ENCODE results near the gene GRIP2. TPM values are rescaled to one million over a fixed set of nuclear protein-coding genes. Genes with fewer than 3 reads are reported as not detected.

The GRIP2 gene
- total and polyA plus RNA-seq, 9 donors, result 1.1 to 19.4 (median 5.4) TPM

DNA sequence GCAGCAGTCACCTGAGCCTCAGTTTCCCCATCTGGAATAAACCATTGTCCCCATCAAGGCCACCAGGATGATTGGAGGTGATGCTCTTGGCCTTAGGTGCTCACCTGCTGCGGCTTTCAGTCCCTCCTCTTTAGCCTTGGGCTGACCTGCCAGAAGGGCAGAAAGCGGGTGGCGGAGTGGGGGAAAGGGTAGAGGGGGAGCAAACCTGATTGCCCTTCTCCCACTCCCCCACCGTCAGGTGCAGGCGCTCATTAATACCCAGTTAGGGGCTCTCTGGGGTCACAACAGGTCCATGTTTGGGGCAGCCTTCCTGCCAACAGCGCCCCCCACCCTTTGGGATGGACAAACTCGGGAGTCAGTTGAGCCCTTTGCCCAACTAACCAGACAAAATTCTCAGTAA lies 50.5 kb downstream of the GRIP2 start:
- no peak overlapping the region for H3K4me3 ChIP-seq
- no peaks in the 10 kb centered on the region for H3K36me3 ChIP-seq
- no peaks in the 10 kb centered on the region for H3K9me3 ChIP-seq
- DNase-seq, result peak in 2 of 5 donors; percentile 26 to 35
- H3K27ac ChIP-seq, result peak overlapping the region in 1 of 2 donors; percentile 16
- 83 to 95% (median 88%) methylated on average over 7 of the region's 7 CpGs for WGBS, 3 donors
- intact Hi-C loops (cut with DNase I), result no loop called here
- TF ChIP-seq, protein P1, sequence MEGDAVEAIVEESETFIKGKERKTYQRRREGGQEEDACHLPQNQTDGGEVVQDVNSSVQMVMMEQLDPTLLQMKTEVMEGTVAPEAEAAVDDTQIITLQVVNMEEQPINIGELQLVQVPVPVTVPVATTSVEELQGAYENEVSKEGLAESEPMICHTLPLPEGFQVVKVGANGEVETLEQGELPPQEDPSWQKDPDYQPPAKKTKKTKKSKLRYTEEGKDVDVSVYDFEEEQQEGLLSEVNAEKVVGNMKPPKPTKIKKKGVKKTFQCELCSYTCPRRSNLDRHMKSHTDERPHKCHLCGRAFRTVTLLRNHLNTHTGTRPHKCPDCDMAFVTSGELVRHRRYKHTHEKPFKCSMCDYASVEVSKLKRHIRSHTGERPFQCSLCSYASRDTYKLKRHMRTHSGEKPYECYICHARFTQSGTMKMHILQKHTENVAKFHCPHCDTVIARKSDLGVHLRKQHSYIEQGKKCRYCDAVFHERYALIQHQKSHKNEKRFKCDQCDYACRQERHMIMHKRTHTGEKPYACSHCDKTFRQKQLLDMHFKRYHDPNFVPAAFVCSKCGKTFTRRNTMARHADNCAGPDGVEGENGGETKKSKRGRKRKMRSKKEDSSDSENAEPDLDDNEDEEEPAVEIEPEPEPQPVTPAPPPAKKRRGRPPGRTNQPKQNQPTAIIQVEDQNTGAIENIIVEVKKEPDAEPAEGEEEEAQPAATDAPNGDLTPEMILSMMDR (IDR thresholded peaks at IDR 0.05), result no peak
- TF ChIP-seq POLR2A (IDR thresholded peaks at IDR 0.05), result no peak
- no peak for TF ChIP-seq EP300 (IDR thresholded peaks at IDR 0.05)
- peaks cover 14% of the 10 kb centered on the region for H3K4me1 ChIP-seq (ENCODE audit: insufficient read depth)
- H3K27me3 ChIP-seq, result no peaks in the 10 kb centered on the region

DNA sequence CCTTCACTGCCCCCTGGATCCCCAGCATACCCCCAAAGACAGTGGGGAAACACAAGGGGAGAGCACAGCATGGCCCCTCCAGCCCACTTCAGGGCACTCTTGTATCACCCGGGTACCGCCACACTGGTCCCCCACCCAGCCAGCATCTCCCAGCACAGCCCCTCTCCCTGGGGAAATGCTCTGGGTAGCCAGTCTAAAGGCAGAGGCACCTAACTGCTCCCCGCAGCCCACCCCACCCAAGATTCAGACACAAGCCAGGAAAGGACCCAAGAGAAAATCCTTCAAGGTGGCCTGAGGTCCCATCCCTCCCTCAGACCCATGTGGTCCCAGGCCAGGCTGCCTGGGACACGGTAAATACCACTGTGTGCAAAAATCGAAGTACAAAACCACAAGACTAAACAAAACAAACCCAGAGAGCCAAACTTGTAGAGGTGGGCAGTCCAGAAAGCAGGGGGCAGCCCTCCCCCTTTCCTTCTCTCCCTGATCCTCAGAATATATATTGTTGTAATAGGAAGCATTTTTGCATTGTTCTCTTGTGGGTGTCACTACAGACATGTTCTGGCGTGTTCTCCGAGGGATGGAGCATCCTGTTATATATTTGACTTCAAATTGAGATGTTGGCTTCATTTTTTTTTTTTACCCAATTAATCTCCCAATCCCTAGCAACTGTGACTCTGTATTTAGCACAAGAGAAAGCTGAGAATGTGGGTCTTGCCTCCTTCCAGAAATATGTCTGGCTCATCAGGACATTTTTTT lies 51.7 kb downstream of the GRIP2 start:
- no peaks in the 10 kb centered on the region for H3K9me3 ChIP-seq
- H3K4me1 ChIP-seq (ENCODE audit: insufficient read depth), result peaks cover 14% of the 10 kb centered on the region
- WGBS, 3 donors, result 25 to 36% (median 28%) methylated on average over 7 of the region's 7 CpGs
- H3K36me3 ChIP-seq, result no peaks in the 10 kb centered on the region
- no peaks in the 10 kb centered on the region for H3K27me3 ChIP-seq
- H3K27ac ChIP-seq, result peak overlapping the region in 1 of 2 donors; percentile 56
- intact Hi-C loops (cut with DNase I), result no loop called here
- DNase-seq, result peak in 2 of 5 donors; percentile 33 to 36
- H3K4me3 ChIP-seq, result no peak overlapping the region
- TF ChIP-seq EP300 (IDR thresholded peaks at IDR 0.05) (no peak), POLR2A (IDR thresholded peaks at IDR 0.05) (no peak)
- TF ChIP-seq, protein P1 (IDR thresholded peaks at IDR 0.05), result no peak

DNA sequence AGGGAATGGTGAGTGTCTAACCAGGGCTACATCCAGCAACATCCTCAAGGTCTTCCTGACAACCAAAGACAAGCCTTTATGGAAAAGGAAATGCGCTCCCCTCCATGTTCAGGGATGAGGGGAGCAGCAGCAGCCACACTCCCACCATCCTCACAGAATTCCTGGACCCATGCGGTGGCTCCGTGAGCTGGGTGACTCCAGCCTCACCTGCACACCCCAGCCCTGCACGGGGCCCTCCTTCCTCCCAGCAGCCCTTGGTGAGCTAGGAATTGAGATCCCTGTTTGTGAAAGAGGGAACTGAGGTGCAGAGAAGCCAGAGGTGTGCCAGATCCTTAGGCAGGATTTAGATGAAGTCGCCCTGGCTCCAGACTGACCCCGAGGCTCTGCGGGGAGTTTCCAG lies 52.3 kb downstream of the GRIP2 start:
- no peak for DNase-seq
- Histone ChIP-seq H3K4me3 (no peak overlapping the region), H3K9me3 (no peaks in the 10 kb centered on the region), H3K4me1 (ENCODE audit: insufficient read depth) (peaks cover 19% of the 10 kb centered on the region), H3K36me3 (no peaks in the 10 kb centered on the region), H3K27me3 (no peaks in the 10 kb centered on the region), H3K27ac (peak overlapping the region in 1 of 2 donors; percentile 56)
- TF ChIP-seq EP300 (IDR thresholded peaks at IDR 0.05), result no peak
- TF ChIP-seq, protein P1 (IDR thresholded peaks at IDR 0.05), result no peak
- no peak for TF ChIP-seq POLR2A (IDR thresholded peaks at IDR 0.05)
- WGBS, 3 donors, result 53 to 60% (median 58%) methylated on average over 7 of the region's 7 CpGs
- intact Hi-C loops (cut with DNase I), result no loop called here

DNA sequence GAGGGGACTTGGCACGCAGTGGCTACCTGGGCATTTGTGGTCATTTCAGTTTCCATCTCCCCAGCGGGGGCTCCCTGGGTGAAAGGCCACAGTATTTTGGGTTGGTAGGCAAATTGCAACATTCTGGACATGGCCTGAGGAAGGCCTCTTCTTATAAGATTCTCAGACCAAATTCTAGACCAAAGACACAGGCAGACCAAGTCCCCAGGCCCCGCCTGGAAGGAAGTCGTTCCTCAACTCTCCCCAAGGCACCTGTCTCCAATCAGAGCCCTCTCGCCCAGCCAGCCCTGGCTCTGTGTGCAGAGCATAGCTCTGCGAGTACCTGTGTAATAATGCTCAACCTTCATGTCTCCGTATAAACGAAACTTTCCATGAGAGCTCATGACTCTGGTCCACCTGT lies 53.1 kb downstream of the GRIP2 start:
- H3K4me3 ChIP-seq, result no peak overlapping the region
- H3K36me3 ChIP-seq, result no peaks in the 10 kb centered on the region
- peaks cover 23% of the 10 kb centered on the region for H3K4me1 ChIP-seq (ENCODE audit: insufficient read depth)
- no peaks in the 10 kb centered on the region for H3K27me3 ChIP-seq
- intact Hi-C loops (cut with DNase I), result no loop called here
- no peaks in the 10 kb centered on the region for H3K9me3 ChIP-seq
- peak overlapping the region in 1 of 2 donors; percentile 56 for H3K27ac ChIP-seq
- peak in 2 of 5 donors; percentile 19 to 25 for DNase-seq
- TF ChIP-seq EP300 (IDR thresholded peaks at IDR 0.05) (no peak), POLR2A (IDR thresholded peaks at IDR 0.05) (no peak)
- TF ChIP-seq, protein P1 (IDR thresholded peaks at IDR 0.05), result no peak
- WGBS, 3 donors, result 92 to 95% (median 93%) methylated on average over 8 of the region's 8 CpGs

Data from ovary (tissue), 9 donors.